ENCODE data around the gene DIS3L2. TPM values are rescaled to one million over a fixed set of nuclear protein-coding genes. Genes with fewer than 3 reads are reported as not detected.
"Not testable (repeated sequence)": the region's sequence is repeated elsewhere in the genome, so short reads cannot be mapped to it uniquely, and the experiment has no call there.

Gene DIS3L2
- total RNA-seq, 1 donor from 2014 or later: 53.6 TPM

- no peaks in the 10 kb centered on the region for H3K36me3 Mint-ChIP-seq
- no peaks in the 10 kb centered on the region for H3K4me1 Mint-ChIP-seq (ENCODE audit: unreplicated experiment)
- DNase-seq (ENCODE audit: extremely low spot score, unreplicated experiment): no peak
- TF ChIP-seq CTCF (conservative IDR thresholded peaks at IDR 0.05): no peak
- H3K27me3 Mint-ChIP-seq: peaks cover 4% of the 10 kb centered on the region
- no peak overlapping the region for H3K4me3 Mint-ChIP-seq
- H3K9me3 Mint-ChIP-seq: no peaks in the 10 kb centered on the region
- H3K27ac Mint-ChIP-seq: no peak overlapping the region
Measured at GRCh38 chr2:232354069-232354468, 392.6 kb downstream of the DIS3L2 start.

GRCh38 chr2:232361646-232362045, 400.1 kb downstream of the DIS3L2 start:
- no peaks in the 10 kb centered on the region for H3K4me1 Mint-ChIP-seq (ENCODE audit: unreplicated experiment)
- no peak for TF ChIP-seq CTCF (conservative IDR thresholded peaks at IDR 0.05)
- no peak overlapping the region for H3K27ac Mint-ChIP-seq
- H3K9me3 Mint-ChIP-seq: no peaks in the 10 kb centered on the region
- no peaks in the 10 kb centered on the region for H3K36me3 Mint-ChIP-seq
- H3K27me3 Mint-ChIP-seq: peaks cover 4% of the 10 kb centered on the region
- no peak for DNase-seq (ENCODE audit: extremely low spot score, unreplicated experiment)
- H3K4me3 Mint-ChIP-seq: no peak overlapping the region

GRCh38 chr2:232362174-232362900, 400.8 kb downstream of the DIS3L2 start:
- no peaks in the 10 kb centered on the region for H3K4me1 Mint-ChIP-seq (ENCODE audit: unreplicated experiment)
- no peak for TF ChIP-seq CTCF (conservative IDR thresholded peaks at IDR 0.05)
- H3K27ac Mint-ChIP-seq: no peak overlapping the region
- no peaks in the 10 kb centered on the region for H3K36me3 Mint-ChIP-seq
- H3K9me3 Mint-ChIP-seq: no peaks in the 10 kb centered on the region
- H3K27me3 Mint-ChIP-seq: peaks cover 4% of the 10 kb centered on the region
- H3K4me3 Mint-ChIP-seq: no peak overlapping the region
- DNase-seq (ENCODE audit: extremely low spot score, unreplicated experiment): no peak

- not testable (repeated sequence) for H3K27ac Mint-ChIP-seq
Measured at GRCh38 chr2:232363064-232363783, 401.7 kb downstream of the DIS3L2 start.

GRCh38 chr2:232363784-232364615, 402.5 kb downstream of the DIS3L2 start:
- H3K27ac Mint-ChIP-seq: no peak overlapping the region
- no peaks in the 10 kb centered on the region for H3K4me1 Mint-ChIP-seq (ENCODE audit: unreplicated experiment)
- H3K36me3 Mint-ChIP-seq: no peaks in the 10 kb centered on the region
- no peak for DNase-seq (ENCODE audit: extremely low spot score, unreplicated experiment)
- H3K27me3 Mint-ChIP-seq: peaks cover 4% of the 10 kb centered on the region
- TF ChIP-seq CTCF (conservative IDR thresholded peaks at IDR 0.05): no peak
- H3K9me3 Mint-ChIP-seq: no peaks in the 10 kb centered on the region
- no peak overlapping the region for H3K4me3 Mint-ChIP-seq

More at GRCh38 chr2:232363064-232363783, 401.7 kb downstream of the DIS3L2 start:
- H3K4me3 Mint-ChIP-seq; H3K9me3 Mint-ChIP-seq; DNase-seq (ENCODE audit: extremely low spot score, unreplicated experiment); H3K4me1 Mint-ChIP-seq (ENCODE audit: unreplicated experiment); H3K27me3 Mint-ChIP-seq; H3K36me3 Mint-ChIP-seq: not testable (repeated sequence)

GRCh38 chr2:232364806-232365594, 403.5 kb downstream of the DIS3L2 start:
- not testable (repeated sequence) for DNase-seq (ENCODE audit: extremely low spot score, unreplicated experiment); H3K36me3 Mint-ChIP-seq; H3K9me3 Mint-ChIP-seq; H3K4me3 Mint-ChIP-seq; H3K27ac Mint-ChIP-seq; H3K27me3 Mint-ChIP-seq; H3K4me1 Mint-ChIP-seq (ENCODE audit: unreplicated experiment)

Data from type B pancreatic cell (in vitro differentiated cells).